ENCODE data around the gene CCDC15.

- TF ChIP-seq CEBPB (IDR thresholded peaks at IDR 0.05; ENCODE audit: low read depth, low read length), result no peak
- TF ChIP-seq USF2 (IDR thresholded peaks at IDR 0.05; ENCODE audit: low read depth, low read length), result no peak
Measured at GRCh38 chr11:124955035-124955434, 1.0 kb downstream of the CCDC15 start.

Measured in IMR-90 (cell line).